Activated CD8-positive, alpha-beta memory T cell treated with anti-CD3 and anti-CD28 coated beads for 36 hours (primary cell): ENCODE data around the gene RBM45. TPM values are rescaled to one million over a fixed set of nuclear protein-coding genes. Genes with fewer than 3 reads are reported as not detected.

Experiments
- CTCF ChIA-PET: fragments of 350-600 bp; sonication (Branson Sonifier 250); formaldehyde crosslinking; loops from one replicate; lab custom pipeline; 2021; ENCODE audit warnings: antibody characterized with exemption; lab: Charles Lee
- POLR2A ChIA-PET: fragments of 350-600 bp; sonication (Branson Sonifier 250); formaldehyde crosslinking; loops from one replicate; lab custom pipeline; 2021; ENCODE audit warnings: antibody characterized with exemption; lab: Charles Lee
- total RNA-seq, 2 experiments: library from RNA; stranded (reverse); gene quantifications; one replicate each; pipeline ENCODE4 v1.2.3, GENCODE V29; 2021

RBM45 gene
- total RNA-seq, 2 experiments from 2014 or later: 13.8 to 15.0 TPM

DNA sequence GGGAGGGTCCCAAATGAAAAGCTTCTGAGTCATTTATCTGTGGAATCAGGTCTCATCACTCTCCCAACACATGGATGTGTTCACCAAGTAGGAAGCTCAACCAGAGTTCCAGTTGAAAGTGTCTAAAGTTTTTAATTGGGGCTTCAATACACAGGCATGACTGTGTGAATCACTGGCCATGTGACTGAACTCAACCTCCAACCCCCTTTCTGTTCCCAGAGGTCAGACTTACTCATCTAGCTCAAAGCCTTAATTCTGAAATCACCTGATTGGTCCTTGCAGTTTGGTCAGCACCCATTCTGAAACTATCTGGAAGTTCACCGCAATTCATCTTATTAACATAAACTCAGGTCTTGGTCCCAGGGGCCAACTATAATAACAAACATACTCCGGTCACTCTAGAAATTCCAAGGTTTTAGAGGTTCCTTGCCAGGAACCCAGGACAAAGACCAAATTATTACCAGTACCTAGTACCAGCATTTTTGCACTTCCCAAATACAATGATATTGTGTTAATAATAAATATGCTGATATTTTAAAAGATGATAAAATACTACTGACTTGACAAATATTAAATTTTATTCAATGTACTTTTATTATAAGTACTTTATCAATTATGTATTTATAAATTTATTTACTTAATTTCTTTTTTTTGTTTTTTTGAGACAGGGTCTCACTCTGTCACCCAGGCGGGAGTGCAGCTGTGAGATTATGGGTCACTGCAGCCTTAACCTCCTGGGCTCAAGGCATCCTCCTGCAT, 10.7 kb upstream of the RBM45 start:
- CTCF ChIA-PET: no interaction called here
- POLR2A ChIA-PET: no interaction called here

DNA sequence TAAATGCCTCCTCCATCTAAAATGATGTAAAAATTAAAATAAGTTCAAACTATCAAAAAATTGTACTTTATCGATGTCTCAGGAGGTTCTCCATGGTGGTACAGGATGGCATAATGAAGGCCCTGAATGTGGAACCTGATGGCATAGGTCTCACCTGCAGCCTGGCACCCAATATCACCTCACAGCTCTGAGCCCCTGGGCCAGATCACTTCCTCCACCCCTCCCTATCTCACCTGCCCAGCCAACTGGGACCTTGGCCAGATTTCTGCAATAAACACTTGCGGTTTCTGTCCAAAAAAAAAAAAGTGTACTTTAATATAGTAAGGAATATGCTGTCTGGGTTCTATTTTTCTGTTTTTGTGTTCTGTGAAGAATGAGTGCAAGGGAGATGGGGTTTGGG, 6.7 kb upstream of the RBM45 start:
- ChIA-PET CTCF (no interaction called here), POLR2A (no interaction called here)

DNA sequence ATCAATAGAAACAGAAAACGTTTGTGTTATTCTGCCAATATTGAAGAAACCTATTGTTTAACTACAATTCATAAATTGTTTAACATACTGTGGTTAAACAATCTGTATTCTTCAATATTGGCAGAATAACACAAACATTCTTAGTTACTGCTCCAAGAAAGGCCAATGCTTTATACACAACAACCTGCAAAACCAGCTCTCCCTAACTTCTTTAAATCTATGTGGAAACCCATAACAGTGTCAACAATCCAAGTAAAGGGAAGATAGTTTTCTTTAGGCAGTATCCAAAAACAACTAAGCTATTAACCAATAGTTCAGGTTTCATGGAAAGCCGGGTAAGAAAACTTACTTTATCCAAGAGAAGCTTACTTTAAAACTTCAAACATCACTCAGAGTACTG, 6.2 kb upstream of the RBM45 start:
- POLR2A ChIA-PET: no interaction called here
- CTCF ChIA-PET: no interaction called here

DNA sequence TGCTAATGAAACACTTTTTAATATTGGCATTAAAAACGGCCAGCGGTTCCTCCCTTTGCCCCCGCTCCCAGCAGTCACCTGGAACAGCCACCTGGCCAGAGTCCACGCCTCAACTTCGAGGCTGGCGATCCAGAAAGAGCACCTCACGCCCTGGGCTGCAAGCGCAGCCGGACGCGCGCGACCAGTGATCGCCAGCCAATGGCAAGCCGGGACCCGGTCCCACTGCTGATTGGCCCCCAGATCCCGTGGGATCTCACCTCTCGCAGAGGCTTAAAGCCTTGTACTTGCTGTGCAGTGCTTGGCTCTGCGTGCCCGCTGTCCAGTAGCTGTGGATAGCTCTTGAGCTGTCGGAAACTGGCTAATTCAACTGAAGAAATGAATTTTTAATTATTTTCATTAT, 4.1 kb upstream of the RBM45 start:
- POLR2A ChIA-PET: no interaction called here
- CTCF ChIA-PET: interaction anchor here (0.7 kb wide), 1 partner anchor 45 kb away, joined by 3 read pairs; no protein-coding TSS in a partner anchor

DNA sequence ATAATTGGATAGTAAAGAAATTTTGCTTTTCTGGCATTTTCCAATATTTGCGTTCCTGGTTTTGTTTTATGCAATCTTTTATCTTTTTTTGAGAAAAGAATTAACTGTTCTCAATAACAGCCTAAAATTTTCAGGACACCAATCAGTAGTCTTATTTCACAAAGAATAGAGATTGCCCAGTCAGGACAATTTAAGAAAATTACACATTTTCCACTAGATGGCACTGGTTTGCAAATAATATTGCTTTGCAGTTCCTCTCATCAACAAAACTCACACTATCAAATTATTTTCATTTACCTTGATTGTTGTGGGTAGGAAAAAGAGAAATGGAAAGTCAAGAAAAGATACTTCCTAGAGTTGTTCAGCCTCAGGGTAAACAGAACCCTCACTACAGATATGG, 2.4 kb upstream of the RBM45 start:
- POLR2A ChIA-PET: no interaction called here
- CTCF ChIA-PET: no interaction called here

DNA sequence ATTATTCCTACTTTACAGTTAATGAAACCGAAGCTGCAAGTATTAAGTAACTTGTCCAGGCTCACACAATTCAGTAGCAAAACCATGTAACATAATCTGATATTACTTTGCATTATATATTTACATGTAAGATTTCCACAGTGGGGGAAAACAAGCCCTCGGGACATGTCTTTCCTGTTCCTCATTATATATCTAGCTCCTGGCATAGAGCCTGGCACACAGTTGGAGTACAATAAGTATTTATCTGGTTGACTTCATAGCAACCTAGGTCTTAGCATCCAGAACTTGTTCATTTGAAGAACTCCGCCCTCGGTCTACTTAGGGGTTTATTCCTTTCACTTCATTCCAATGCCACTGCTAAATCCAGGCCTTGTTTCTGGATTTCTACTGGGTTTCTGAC, 1.6 kb upstream of the RBM45 start:
- ChIA-PET CTCF (interaction anchor here (3.3 kb wide), 1 partner anchor 303 kb away, joined by 18 read pairs; no protein-coding TSS in a partner anchor), POLR2A (no interaction called here)

DNA sequence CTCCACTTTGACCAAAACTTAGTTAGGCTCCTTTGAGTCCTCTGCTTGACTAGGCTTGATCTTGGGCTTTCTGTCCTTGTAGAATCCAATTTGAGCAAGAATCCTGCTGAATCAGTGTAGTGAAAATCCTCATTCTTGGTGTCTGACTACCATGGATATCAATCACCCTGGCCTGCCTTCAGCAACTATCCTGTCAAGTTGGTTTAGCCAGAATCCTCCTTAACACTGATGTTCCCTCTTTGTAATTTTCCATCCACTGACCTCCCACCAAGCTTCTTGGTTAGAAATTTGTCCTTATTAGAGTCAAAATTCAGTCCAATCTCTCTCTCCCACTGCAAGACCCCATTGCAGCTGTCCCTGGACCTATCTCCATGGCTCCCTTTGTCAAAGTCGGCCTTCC, 494 bp upstream of the RBM45 start:
- CTCF ChIA-PET: interaction anchor here (0.6 to 3.3 kb wide), 7 partner anchors 12 to 302 kb away, joined by 3 to 18 read pairs (median 4); no protein-coding TSS in a partner anchor
- POLR2A ChIA-PET: no interaction called here

DNA sequence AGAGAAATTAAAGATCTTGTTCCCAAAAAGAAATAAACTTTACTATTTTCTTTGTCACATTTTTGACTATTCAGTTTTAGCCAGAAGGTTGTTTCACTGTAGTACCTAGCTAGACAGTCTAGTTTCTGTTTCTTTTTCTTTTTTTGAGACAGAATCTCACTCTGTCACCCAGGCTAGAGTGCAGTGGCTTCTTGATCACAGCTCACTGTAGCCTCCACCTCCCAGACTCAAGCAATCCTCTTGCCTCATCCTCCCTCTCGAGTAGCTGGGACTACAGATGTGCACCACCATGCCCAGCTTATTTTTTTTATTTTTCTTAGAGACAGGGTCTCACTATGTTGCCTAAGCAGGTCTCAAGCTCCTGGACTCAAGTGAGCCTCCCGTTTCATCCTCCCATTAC, 2.2 kb downstream of the RBM45 start:
- CTCF ChIA-PET: no interaction called here

DNA sequence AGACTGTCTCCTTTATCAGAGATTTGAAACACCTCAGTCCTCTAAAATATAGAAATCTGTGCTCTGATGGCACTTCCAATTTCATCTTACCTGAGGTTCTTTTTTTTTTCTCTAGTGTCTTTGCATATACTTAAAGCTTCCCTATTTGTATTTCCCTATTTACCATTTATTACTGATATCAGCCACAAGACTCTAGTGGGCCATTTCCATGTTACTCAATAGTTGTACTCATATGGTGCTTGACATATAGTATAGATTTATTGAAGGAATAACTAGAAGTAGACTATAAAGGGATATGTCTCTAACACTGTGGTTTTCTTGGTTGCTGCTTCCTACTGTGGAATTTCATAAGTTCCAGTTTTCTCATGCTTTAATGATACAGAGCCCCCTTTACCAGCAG, 3.0 kb downstream of the RBM45 start:
- ChIA-PET CTCF (no interaction called here), POLR2A (no interaction called here)

More for the DNA sequence above, 2.2 kb downstream of the RBM45 start:
- POLR2A ChIA-PET: no interaction called here

DNA sequence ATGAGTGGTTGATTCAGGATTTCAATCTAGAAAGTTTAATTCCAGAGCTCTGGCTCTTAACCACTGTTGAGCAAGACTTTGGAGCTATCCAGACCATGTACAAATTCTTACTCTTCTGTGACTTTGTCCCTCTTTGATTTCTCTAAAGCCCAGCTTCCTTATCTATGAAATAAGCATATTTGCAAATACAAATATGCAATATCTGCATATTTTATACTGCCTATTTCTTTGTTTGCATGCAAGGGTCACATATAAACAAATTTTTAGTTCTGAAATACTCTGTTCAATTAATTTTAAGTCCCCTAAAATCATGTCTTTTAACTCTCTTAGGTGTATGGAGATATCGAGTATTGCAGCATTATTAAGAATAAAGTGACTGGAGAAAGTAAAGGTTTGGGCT, 5.5 kb downstream of the RBM45 start:
- ChIA-PET CTCF (no interaction called here), POLR2A (no interaction called here)

DNA sequence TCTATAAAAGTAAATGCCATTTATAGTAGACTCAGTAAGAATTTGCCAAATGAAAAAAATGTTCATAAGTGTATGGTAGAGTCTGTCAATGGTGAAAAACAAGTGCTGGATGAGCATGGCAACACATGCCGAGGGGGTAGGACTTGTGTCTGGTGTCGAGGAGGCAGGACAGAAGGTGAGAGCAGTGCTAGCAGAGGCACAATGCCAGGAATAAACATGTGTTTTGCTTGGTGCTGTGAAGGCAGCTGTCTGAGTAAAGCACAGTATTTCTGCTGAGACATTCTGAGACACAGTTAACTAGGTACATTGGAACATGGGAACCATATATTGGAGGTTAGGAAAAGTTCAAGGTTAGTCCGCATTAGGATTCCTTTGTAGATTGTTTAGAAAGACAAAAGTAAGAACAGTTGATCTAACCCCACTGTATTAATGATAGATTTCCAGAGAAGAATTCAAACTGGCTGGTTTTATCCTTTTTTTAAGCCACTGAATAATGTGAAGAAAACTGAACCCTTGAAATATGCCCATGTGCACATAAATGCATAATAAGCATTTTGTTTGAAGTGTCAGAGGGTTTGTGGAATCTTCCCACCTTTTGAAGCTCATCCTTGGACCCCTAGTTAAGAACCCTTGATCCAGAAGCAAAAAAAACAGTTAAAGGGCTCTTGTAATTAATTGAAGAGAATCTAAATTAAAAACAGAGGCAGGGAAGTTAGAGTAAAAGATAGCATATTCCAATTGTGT, 7.1 kb downstream of the RBM45 start:
- POLR2A ChIA-PET: no interaction called here
- CTCF ChIA-PET: no interaction called here

DNA sequence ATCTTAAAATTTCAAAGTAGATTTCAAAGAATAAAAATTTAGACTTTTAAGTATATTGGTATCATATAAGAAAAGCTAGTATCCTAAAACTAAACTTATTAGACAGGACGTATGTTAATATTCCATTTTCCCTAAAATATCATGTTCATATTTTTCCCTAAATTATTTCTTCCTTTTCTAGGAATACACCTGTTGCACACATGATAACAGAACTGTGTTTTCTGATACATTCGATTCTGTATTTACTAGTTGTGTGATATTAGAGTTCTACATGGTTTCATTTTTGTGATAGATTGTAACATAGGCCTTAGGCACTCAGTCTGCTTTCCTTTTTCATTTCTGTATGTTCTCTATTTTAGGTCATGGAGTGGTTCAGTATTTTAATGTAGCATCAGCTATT, 10.9 kb downstream of the RBM45 start:
- POLR2A ChIA-PET: no interaction called here

DNA sequence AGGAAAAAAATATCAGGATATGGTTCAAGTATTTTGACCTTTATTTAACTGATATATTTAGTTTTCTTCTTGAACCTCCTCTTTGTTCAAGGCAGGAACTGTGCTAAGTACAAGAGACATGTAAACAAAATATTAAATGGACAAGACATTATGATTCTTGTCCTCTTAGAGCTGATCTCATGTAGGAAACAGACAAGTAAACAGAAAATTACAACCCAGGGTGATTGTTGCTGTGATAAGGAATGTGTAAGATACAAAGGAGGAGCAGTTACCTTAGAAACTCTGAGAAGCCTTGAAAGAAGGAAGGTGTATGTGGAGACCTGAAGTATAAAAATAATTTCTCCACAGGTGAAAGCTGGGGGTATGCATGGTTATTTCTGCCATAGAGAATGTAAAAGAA, 12.9 kb downstream of the RBM45 start:
- CTCF ChIA-PET: no interaction called here
- POLR2A ChIA-PET: no interaction called here

More for the DNA sequence above, 10.9 kb downstream of the RBM45 start:
- CTCF ChIA-PET: interaction anchor here (1.2 kb wide), 1 partner anchor 11 kb away, joined by 4 read pairs; the partner anchor contains the start of gene RBM45

DNA sequence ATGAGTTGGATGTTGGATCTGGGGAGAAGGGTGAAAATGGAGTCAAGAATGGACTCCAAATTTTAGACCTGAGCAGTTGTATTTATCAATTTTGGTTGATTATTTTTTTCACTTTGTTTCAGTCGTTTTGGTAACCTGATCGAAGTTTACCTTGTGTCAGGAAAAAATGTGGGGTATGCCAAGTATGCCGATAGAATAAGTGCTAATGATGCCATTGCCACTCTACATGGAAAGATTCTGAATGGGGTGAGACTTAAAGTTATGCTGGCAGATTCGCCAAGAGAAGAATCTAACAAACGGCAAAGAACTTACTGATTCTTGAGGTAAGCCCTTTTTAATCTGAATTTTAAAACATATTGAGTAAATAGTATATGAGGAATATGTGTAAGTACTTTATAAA, 13.6 kb downstream of the RBM45 start:
- POLR2A ChIA-PET: no interaction called here
- CTCF ChIA-PET: no interaction called here

DNA sequence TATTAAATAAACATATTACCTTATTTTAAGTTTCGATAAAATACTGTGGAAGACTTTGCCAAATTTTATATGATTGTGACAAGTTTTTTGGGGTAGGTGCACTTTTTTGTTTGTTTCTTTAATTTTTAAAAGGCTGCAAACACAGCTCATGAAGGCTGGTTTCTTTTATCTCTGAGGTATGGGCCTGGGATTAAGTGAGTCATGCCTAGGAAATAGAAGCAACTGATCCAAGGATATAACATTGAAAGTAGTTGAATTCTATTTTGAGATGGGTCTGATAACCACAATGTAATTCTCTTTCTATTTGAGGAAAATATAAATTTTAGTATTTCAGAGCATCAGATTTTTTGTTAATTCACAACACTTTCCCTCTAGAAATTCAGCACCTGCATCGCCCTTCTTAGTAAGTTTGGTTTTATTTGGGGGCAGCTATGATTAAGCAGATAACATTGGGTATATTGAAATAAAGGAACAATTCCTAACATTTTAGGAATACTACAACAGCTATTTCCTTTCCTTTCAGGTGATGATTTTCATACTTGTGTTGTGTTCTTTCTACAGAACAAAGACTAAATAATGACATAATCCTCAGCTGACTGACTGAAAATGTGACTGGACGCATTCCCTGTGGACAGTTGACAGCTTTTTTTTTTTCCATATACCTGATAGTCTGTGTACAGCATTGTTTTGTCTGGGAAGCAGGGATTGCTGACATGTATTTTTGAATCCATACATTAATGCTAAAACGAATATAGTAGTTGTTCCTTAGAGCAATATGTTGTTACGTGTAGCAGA, 16.8 kb downstream of the RBM45 start:
- POLR2A ChIA-PET: no interaction called here
- CTCF ChIA-PET: interaction anchor here (1.2 to 1.5 kb wide), 2 partner anchors 17 to 285 kb away, joined by 4 to 6 read pairs; partner anchors contain the start of gene RBM45

DNA sequence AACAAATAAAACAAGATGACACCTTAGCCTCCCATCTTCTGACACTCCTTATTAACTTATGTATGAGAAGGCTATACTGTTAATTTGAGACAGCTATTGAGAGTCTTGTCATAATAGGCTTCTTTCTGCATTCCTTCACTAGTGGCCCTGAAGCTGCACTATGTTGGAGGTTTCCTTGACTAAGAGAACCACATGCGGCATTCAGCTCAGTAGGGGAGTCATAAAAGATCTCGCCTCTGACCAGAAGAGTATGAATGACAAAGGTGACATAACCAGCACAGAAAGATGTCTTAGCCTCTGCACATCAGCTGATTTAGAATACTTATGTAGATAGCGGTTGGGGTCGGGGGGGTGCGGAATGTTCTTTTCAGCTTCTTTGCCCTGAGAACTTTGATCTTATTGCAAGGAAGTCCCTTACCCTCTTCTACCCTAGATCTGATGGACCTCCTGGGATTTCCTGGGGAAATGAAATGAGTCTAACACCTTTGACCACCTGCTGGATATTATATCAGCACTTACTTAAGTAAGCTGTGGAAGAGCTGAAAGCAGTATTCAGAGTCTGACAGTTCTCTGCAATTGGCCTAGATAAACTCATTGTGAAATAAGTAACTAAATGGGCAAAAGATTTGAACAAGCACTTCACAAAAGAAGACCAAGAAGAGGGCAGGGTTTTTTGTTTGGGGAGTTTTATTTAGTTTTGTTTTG, 24.2 kb downstream of the RBM45 start:
- CTCF ChIA-PET: interaction anchor here (0.8 kb wide), 1 partner anchor 24 kb away, joined by 3 read pairs; no protein-coding TSS in a partner anchor
- POLR2A ChIA-PET: no interaction called here

DNA sequence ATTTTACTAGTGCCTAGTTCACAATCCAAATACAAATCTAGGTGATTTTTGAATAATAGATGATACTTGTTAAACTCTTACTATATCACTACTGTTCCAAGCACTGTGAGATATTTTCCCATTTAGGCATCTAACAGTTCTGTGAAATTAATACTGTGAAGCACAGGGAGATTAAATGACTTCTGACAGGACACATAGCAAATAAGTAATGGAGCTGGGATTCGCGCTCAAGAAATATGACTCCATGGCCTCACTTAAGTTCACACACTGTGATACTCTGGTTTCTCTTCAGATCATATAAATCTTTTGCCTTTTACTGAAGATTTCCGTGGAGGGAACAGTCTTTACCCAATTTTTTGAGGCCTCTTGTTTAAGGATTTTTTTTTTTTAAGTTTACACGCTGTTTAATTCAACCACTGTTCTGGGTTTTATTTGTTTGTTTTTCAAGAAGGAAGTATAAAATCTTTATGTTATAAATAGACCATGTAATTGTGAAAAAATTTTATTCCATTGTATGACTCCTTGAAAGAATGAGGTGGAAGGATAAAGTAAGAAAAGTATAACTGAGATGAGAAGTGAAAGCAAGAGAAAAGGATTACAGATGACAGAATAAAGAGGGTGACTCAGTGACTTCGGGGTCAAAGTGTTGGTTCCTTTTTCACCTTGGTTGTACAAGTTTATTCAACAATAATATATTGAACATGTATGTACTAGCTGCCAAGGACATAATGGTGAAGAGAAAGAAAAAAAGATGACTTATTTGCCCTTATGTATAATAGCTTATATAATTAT, 30.2 kb downstream of the RBM45 start:
- CTCF ChIA-PET: no interaction called here
- POLR2A ChIA-PET: no interaction called here

DNA sequence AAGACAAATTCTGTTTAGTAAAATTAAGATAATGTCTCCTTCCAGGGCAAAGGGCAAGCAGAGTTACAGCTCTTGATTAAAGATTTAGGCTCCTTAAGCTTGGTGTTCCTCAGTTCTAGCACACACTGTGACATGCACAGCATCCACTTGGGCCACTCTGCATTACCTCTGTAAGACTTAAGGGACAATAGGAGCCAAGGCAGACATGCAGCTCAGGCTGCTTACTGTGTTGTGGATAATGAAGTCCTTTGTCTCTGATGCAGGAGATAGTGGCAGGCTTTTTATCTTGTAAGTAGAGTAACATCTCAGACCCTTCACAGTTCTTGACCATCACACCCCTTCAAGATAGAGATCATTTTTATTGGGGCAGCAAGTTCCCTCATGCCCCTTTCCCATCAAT, 31.2 kb downstream of the RBM45 start:
- CTCF ChIA-PET: no interaction called here
- POLR2A ChIA-PET: no interaction called here
